GM23338 (cell line): ENCODE measurements around the gene MOB2. TPM values are rescaled to one million over a fixed set of nuclear protein-coding genes. Genes with fewer than 3 reads are reported as not detected.

Experiments used
- ATAC-seq: fragments of 200-7000 bp; cut with Tn5 transposase; 3 replicates; pipeline ENCODE4 v1.9.1; 2020
- DNase-seq: peaks from one replicate; pipeline ENCODE4 v3.0.0-alpha.2; 2015; ENCODE audit warnings: low spot score
- H2AFZ ChIP-seq: fragments of 200-600 bp; sonication (generic); 2 replicates; pipeline ENCODE4 v1.8.0; 2016; ENCODE audit warnings: antibody characterized with exemption, mild to moderate bottlenecking, moderate library complexity
- H3F3A ChIP-seq: fragments of 200-600 bp; sonication (generic); replicated peaks from 2 replicates; pipeline ENCODE4 v1.8.0; 2017; ENCODE audit warnings: antibody characterized with exemption, mixed run types, low read depth
- H3K27ac ChIP-seq: fragments of 200-600 bp; sonication (generic); 2 replicates; pipeline ENCODE4 v1.6.1; 2016; ENCODE audit warnings: low read depth
- H3K27me3 ChIP-seq: fragments of 200-600 bp; sonication (generic); 2 replicates; pipeline ENCODE4 v1.8.0; 2016; ENCODE audit warnings: mild to moderate bottlenecking, mixed run types, moderate library complexity; ENCODE audit not compliant: insufficient read depth
- H3K36me3 ChIP-seq: fragments of 200-600 bp; sonication (generic); 2 replicates; pipeline ENCODE4 v1.8.0; 2016; ENCODE audit warnings: mild to moderate bottlenecking; ENCODE audit not compliant: insufficient read depth
- H3K4me1 ChIP-seq: fragments of 200-600 bp; sonication (generic); 2 replicates; pipeline ENCODE4 v1.8.0; 2016; ENCODE audit warnings: mild to moderate bottlenecking, moderate library complexity; ENCODE audit not compliant: insufficient read depth
- H3K4me2 ChIP-seq: fragments of 200-600 bp; sonication (generic); 2 replicates; pipeline ENCODE4 v1.7.1; 2017; ENCODE audit warnings: mixed run types
- H3K4me3 ChIP-seq: fragments of 200-600 bp; sonication (generic); 2 replicates; pipeline ENCODE4 v1.6.1; 2016; ENCODE audit warnings: mixed run types
- H3K79me2 ChIP-seq: fragments of 200-600 bp; sonication (generic); replicated peaks from 2 replicates; pipeline ENCODE4 v1.8.0; 2017; ENCODE audit warnings: mild to moderate bottlenecking; ENCODE audit not compliant: insufficient read depth
- H3K9me2 ChIP-seq: fragments of 200-600 bp; sonication (generic); 2 replicates; pipeline ENCODE4 v1.8.0; 2017; ENCODE audit not compliant: insufficient read depth
- H4K20me1 ChIP-seq: fragments of 200-600 bp; sonication (generic); replicated peaks from 2 replicates; pipeline ENCODE4 v1.8.0; 2017; ENCODE audit warnings: mild to moderate bottlenecking; ENCODE audit not compliant: insufficient read depth
- H3K27ac Mint-ChIP-seq: 2 replicates; pipeline ENCODE4 v1.8.0; 2020; ENCODE audit warnings: inconsistent platforms, mild to moderate bottlenecking, moderate library complexity, mixed read lengths
- H3K27me3 Mint-ChIP-seq: 3 replicates; pipeline ENCODE4 v1.8.0; 2022; ENCODE audit warnings: low read depth, mild to moderate bottlenecking, moderate library complexity, mixed read lengths, inconsistent platforms; ENCODE audit not compliant: insufficient read depth, poor library complexity
- H3K36me3 Mint-ChIP-seq: 3 replicates; pipeline ENCODE4 v1.8.0; 2021; ENCODE audit warnings: low read depth, mild to moderate bottlenecking, inconsistent platforms, moderate library complexity, mixed read lengths
- H3K4me1 Mint-ChIP-seq: 3 replicates; pipeline ENCODE4 v1.8.0; 2020; ENCODE audit warnings: mild to moderate bottlenecking, inconsistent platforms, mixed read lengths
- H3K4me3 Mint-ChIP-seq: 3 replicates; pipeline ENCODE4 v1.8.0; 2021; ENCODE audit warnings: moderate library complexity, mild to moderate bottlenecking, inconsistent platforms, mixed read lengths
- H3K9me3 Mint-ChIP-seq: 3 replicates; pipeline ENCODE4 v1.8.0; 2020; ENCODE audit warnings: moderate library complexity, mild to moderate bottlenecking, inconsistent platforms, mixed read lengths
- EZH2 ChIP-seq: fragments of 200-600 bp; sonication (generic); IDR thresholded peaks from one replicate; pipeline ENCODE4 v1.8.0; 2017; ENCODE audit warnings: antibody characterized with exemption, mild to moderate bottlenecking, low read depth; ENCODE audit not compliant: unreplicated experiment
- EZH2phosphoT487 ChIP-seq: fragments of 200-600 bp; sonication (generic); IDR thresholded peaks from one replicate; pipeline ENCODE4 v1.8.1; 2018; ENCODE audit warnings: antibody characterized with exemption; ENCODE audit not compliant: unreplicated experiment
- POLR2AphosphoS5 ChIP-seq: IDR thresholded peaks from 2 replicates; pipeline ENCODE4 v1.6.1; 2016; ENCODE audit warnings: antibody characterized with exemption, low read depth
- polyA plus RNA-seq: library from polyadenylated mRNA; unstranded; fragments of >200 nt; fragmentation: Nextera tagmentation; extraction: Ambion mirVana; gene quantifications from 2 replicates; pipeline ENCODE4 v1.2.1, GENCODE V29; 2016
- total RNA-seq: library from RNA; depleted of rRNA; stranded (reverse); fragments of >200 nt; shearing (Covaris generic); gene quantifications from 2 replicates; pipeline ENCODE4 v1.2.3, GENCODE V29; 2014
- TF ChIP-seq, protein P1 (sequence below): IDR thresholded peaks from one replicate; pipeline ENCODE4 v1.6.1; 2018; ENCODE audit warnings: antibody characterized with exemption; ENCODE audit not compliant: unreplicated experiment
- TF ChIP-seq, protein P2 (sequence below), 2 experiments: fragments of 200-600 bp in 1 of 2; sonication (generic) in 1 of 2; conservative IDR thresholded peaks; 2 replicates each; pipeline versions ENCODE4 v1.5.1 to v1.6.1; 2016 to 2017; ENCODE audit warnings: antibody characterized with exemption in 2 of 2, low read depth in 2 of 2, mild to moderate bottlenecking in 2 of 2, moderate library complexity in 1 of 2
- TF ChIP-seq, protein P3 (sequence below): fragments of 250-450 bp; sonication (Bioruptor Pico); IDR thresholded peaks from 2 replicates; pipeline ENCODE4 v1.5.0; 2020; ENCODE audit warnings: mild to moderate bottlenecking, moderate library complexity

MOB2 gene
- total and polyA plus RNA-seq, 2 experiments from 2014 or later = 10.1 to 19.7 TPM

DNA sequence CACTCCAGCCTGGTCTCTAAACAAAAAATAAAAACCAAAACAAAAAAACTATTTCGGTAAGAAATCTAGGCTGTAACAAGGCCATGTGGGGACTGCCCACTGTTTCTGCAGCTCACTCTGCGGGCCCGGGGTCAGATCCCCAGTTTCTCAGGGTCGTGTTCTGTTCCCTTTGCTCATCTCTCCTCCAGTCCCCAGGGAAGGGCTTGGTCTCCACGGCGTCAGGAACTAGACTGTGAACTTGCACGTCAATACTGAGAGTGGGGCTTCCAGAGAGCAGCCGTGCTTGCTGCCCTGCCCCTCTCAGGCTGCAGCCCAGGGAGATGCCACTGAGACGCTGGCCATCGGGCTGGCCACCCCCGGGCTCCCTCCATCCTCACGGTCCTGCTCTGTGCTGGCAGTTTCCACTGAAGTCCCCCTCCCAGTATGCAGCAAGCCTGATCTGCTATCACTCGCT lies 33.7 kb upstream of the MOB2 start:
- H4K20me1 ChIP-seq = peaks cover 3% of the 10 kb centered on the region; the same call in 1 of the 2 replicates
- no peak overlapping the region for H2AFZ ChIP-seq
- peaks cover 16% of the 10 kb centered on the region for H3K4me1 Mint-ChIP-seq
- H3K27me3 Mint-ChIP-seq = peaks cover 15% of the 10 kb centered on the region
- no peak overlapping the region for H3K4me3 ChIP-seq
- no peak overlapping the region for H3K4me2 ChIP-seq
- no peaks in the 10 kb centered on the region for H3K9me2 ChIP-seq
- H3K27ac Mint-ChIP-seq = no peak overlapping the region
- no peak for DNase-seq
- no peaks in the 10 kb centered on the region; the same call in 2 of the 3 replicates for H3K9me3 Mint-ChIP-seq
- no peaks in the 10 kb centered on the region for H3K36me3 Mint-ChIP-seq
- no peak for TF ChIP-seq EZH2phosphoT487
- TF ChIP-seq, protein P1, sequence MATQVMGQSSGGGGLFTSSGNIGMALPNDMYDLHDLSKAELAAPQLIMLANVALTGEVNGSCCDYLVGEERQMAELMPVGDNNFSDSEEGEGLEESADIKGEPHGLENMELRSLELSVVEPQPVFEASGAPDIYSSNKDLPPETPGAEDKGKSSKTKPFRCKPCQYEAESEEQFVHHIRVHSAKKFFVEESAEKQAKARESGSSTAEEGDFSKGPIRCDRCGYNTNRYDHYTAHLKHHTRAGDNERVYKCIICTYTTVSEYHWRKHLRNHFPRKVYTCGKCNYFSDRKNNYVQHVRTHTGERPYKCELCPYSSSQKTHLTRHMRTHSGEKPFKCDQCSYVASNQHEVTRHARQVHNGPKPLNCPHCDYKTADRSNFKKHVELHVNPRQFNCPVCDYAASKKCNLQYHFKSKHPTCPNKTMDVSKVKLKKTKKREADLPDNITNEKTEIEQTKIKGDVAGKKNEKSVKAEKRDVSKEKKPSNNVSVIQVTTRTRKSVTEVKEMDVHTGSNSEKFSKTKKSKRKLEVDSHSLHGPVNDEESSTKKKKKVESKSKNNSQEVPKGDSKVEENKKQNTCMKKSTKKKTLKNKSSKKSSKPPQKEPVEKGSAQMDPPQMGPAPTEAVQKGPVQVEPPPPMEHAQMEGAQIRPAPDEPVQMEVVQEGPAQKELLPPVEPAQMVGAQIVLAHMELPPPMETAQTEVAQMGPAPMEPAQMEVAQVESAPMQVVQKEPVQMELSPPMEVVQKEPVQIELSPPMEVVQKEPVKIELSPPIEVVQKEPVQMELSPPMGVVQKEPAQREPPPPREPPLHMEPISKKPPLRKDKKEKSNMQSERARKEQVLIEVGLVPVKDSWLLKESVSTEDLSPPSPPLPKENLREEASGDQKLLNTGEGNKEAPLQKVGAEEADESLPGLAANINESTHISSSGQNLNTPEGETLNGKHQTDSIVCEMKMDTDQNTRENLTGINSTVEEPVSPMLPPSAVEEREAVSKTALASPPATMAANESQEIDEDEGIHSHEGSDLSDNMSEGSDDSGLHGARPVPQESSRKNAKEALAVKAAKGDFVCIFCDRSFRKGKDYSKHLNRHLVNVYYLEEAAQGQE = no peak
- TF ChIP-seq, protein P2, sequence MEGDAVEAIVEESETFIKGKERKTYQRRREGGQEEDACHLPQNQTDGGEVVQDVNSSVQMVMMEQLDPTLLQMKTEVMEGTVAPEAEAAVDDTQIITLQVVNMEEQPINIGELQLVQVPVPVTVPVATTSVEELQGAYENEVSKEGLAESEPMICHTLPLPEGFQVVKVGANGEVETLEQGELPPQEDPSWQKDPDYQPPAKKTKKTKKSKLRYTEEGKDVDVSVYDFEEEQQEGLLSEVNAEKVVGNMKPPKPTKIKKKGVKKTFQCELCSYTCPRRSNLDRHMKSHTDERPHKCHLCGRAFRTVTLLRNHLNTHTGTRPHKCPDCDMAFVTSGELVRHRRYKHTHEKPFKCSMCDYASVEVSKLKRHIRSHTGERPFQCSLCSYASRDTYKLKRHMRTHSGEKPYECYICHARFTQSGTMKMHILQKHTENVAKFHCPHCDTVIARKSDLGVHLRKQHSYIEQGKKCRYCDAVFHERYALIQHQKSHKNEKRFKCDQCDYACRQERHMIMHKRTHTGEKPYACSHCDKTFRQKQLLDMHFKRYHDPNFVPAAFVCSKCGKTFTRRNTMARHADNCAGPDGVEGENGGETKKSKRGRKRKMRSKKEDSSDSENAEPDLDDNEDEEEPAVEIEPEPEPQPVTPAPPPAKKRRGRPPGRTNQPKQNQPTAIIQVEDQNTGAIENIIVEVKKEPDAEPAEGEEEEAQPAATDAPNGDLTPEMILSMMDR (conservative IDR thresholded peaks at IDR 0.05; ENCODE audit: low read depth in 2 of 2) = no peak
- TF ChIP-seq, protein P3, sequence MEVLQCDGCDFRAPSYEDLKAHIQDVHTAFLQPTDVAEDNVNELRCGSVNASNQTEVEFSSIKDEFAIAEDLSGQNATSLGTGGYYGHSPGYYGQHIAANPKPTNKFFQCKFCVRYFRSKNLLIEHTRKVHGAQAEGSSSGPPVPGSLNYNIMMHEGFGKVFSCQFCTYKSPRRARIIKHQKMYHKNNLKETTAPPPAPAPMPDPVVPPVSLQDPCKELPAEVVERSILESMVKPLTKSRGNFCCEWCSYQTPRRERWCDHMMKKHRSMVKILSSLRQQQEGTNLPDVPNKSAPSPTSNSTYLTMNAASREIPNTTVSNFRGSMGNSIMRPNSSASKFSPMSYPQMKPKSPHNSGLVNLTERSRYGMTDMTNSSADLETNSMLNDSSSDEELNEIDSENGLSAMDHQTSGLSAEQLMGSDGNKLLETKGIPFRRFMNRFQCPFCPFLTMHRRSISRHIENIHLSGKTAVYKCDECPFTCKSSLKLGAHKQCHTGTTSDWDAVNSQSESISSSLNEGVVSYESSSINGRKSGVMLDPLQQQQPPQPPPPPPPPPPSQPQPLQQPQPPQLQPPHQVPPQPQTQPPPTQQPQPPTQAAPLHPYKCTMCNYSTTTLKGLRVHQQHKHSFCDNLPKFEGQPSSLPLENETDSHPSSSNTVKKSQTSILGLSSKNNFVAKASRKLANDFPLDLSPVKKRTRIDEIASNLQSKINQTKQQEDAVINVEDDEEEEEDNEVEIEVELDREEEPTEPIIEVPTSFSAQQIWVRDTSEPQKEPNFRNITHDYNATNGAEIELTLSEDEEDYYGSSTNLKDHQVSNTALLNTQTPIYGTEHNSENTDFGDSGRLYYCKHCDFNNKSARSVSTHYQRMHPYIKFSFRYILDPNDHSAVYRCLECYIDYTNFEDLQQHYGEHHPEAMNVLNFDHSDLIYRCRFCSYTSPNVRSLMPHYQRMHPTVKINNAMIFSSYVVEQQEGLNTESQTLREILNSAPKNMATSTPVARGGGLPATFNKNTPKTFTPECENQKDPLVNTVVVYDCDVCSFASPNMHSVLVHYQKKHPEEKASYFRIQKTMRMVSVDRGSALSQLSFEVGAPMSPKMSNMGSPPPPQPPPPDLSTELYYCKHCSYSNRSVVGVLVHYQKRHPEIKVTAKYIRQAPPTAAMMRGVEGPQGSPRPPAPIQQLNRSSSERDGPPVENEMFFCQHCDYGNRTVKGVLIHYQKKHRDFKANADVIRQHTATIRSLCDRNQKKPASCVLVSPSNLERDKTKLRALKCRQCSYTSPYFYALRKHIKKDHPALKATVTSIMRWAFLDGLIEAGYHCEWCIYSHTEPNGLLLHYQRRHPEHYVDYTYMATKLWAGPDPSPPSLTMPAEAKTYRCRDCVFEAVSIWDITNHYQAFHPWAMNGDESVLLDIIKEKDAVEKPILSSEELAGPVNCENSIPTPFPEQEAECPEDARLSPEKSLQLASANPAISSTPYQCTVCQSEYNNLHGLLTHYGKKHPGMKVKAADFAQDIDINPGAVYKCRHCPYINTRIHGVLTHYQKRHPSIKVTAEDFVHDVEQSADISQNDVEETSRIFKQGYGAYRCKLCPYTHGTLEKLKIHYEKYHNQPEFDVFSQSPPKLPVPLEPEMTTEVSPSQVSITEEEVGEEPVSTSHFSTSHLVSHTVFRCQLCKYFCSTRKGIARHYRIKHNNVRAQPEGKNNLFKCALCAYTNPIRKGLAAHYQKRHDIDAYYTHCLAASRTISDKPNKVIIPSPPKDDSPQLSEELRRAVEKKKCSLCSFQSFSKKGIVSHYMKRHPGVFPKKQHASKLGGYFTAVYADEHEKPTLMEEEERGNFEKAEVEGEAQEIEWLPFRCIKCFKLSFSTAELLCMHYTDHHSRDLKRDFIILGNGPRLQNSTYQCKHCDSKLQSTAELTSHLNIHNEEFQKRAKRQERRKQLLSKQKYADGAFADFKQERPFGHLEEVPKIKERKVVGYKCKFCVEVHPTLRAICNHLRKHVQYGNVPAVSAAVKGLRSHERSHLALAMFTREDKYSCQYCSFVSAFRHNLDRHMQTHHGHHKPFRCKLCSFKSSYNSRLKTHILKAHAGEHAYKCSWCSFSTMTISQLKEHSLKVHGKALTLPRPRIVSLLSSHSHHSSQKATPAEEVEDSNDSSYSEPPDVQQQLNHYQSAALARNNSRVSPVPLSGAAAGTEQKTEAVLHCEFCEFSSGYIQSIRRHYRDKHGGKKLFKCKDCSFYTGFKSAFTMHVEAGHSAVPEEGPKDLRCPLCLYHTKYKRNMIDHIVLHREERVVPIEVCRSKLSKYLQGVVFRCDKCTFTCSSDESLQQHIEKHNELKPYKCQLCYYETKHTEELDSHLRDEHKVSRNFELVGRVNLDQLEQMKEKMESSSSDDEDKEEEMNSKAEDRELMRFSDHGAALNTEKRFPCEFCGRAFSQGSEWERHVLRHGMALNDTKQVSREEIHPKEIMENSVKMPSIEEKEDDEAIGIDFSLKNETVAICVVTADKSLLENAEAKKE (CRISPR knock-in tag) = no peak
- TF ChIP-seq POLR2AphosphoS5 = no peak
- TF ChIP-seq EZH2 = no peak
- no peak overlapping the region for H3K4me3 Mint-ChIP-seq
- no peaks in the 10 kb centered on the region for H3F3A ChIP-seq
- H3K4me1 ChIP-seq = no peaks in the 10 kb centered on the region
- no peaks in the 10 kb centered on the region for H3K27me3 ChIP-seq
- H3K27ac ChIP-seq = no peak overlapping the region
- peaks cover 41% of the 10 kb centered on the region for H3K79me2 ChIP-seq
- ATAC-seq = no peak
- H3K36me3 ChIP-seq = no peaks in the 10 kb centered on the region
